HepG2 (cell line): Measurements from ENCODE around the gene CCDC38. TPM values are rescaled to one million over a fixed set of nuclear protein-coding genes. Genes with fewer than 3 reads are reported as not detected.

Experiments used
- ARHGAP35 ChIP-seq: sonication (generic); formaldehyde crosslinking; IDR thresholded peaks from 2 replicates; pipeline ENCODE4 v1.9.0; 2022; ENCODE audit warnings: mild to moderate bottlenecking, inconsistent platforms, moderate library complexity, missing genetic modification reagents, borderline replicate concordance
- ARID3A ChIP-seq: IDR thresholded peaks from 2 replicates; pipeline ENCODE4 v1.6.1; 2012; ENCODE audit warnings: low read depth, low read length, improper control_type of control experiment
- BCL3 ChIP-seq: sonication (generic); formaldehyde crosslinking; IDR thresholded peaks from 2 replicates; pipeline ENCODE4 v1.5.1; 2020; ENCODE audit warnings: mild to moderate bottlenecking, missing genetic modification reagents, moderate library complexity
- CEBPG ChIP-seq: IDR thresholded peaks from 2 replicates; pipeline ENCODE4 v1.6.1; 2016
- GATAD2A ChIP-seq: IDR thresholded peaks from 2 replicates; pipeline ENCODE4 v1.6.1; 2016
- NFIC ChIP-seq: IDR thresholded peaks from 2 replicates; pipeline ENCODE4 v1.6.1; 2012; ENCODE audit warnings: mild to moderate bottlenecking, low read length, inconsistent platforms
- NR3C1 ChIP-seq: sonication (generic); formaldehyde crosslinking; IDR thresholded peaks from 2 replicates; pipeline ENCODE4 v1.4.0; 2020; ENCODE audit warnings: missing genetic modification reagents
- ZNF446 ChIP-seq: sonication (generic); formaldehyde crosslinking; IDR thresholded peaks from 2 replicates; pipeline ENCODE4 v1.5.0; 2020; ENCODE audit warnings: mild to moderate bottlenecking, missing genetic modification reagents
- ZNF569 ChIP-seq: sonication (generic); formaldehyde crosslinking; IDR thresholded peaks from 2 replicates; pipeline ENCODE4 v1.5.0; 2020; ENCODE audit warnings: mild to moderate bottlenecking, missing genetic modification reagents, moderate library complexity, borderline replicate concordance
- ZNF691 ChIP-seq: sonication (generic); formaldehyde crosslinking; IDR thresholded peaks from 2 replicates; pipeline ENCODE4 v1.4.0; 2020; ENCODE audit warnings: missing genetic modification reagents, low read depth, mild to moderate bottlenecking, borderline replicate concordance
- ZNF720 ChIP-seq: sonication (generic); formaldehyde crosslinking; IDR thresholded peaks from 2 replicates; pipeline ENCODE4 v1.4.0; 2020; ENCODE audit warnings: missing genetic modification reagents
- polyA plus RNA-seq, 8 experiments: library from polyadenylated mRNA; depleted of rRNA in 3 of 8; stranded (reverse) in 7 of 8; unstranded in 1 of 8; fragments of >200 nt; fragmentation: Illumina TruSeq in 4 of 8; extraction: Trizol in 4 of 8; gene quantifications; 2 replicates each; pipeline versions ENCODE4 v1.2.1 to v1.2.3, GENCODE V29; 2011 to 2016; ENCODE audit warnings: low read depth in 4 of 8, missing spikeins in 1 of 8, mixed read lengths in 1 of 8; ENCODE audit not compliant: insufficient read depth in 1 of 8
- total RNA-seq, 5 experiments: library from RNA; depleted of rRNA; stranded (reverse); fragments of >200 nt; fragmentation: Illumina TruSeq; extraction: Trizol; gene quantifications; 2 replicates each; pipeline ENCODE4 v1.2.3, GENCODE V29; 2016; ENCODE audit warnings: low read depth in 1 of 5

CCDC38 gene
- total and polyA plus RNA-seq, 2 of the 13 experiments (the other 11 are each of a cell fraction or from before 2014, with no cell fraction given), result 0.24 to 0.32 TPM

GRCh38 chr12:95820096-95820703, 122.2 kb downstream of the CCDC38 start (continued):
- no peak for TF ChIP-seq ZNF691 (CRISPR knock-in tag)
- TF ChIP-seq ARID3A, result peak; percentile 44; the same call in 1 of the 2 replicates
- no peak for TF ChIP-seq ARHGAP35 (CRISPR knock-in tag)
- no peak for TF ChIP-seq ZNF720
- TF ChIP-seq GATAD2A, result 0 out of 2 replicates have a peak, but pooled peaks have one; percentile 20
- 0 out of 2 replicates have a peak, but pooled peaks have one; percentile 26 for TF ChIP-seq CEBPG (CRISPR knock-in tag)
- TF ChIP-seq BCL3, result no peak
- TF ChIP-seq NR3C1, result no peak
- no peak for TF ChIP-seq ZNF569 (CRISPR knock-in tag)
- no peak for TF ChIP-seq ZNF446
- TF ChIP-seq NFIC, result peak; percentile 86

Other genes starting within 250 kb of the CCDC38 start
- gene NTN4, start 151.8 kb downstream of the CCDC38 start, total RNA-seq (2016; rRNA removed; fragmentation: Illumina TruSeq; extraction: Trizol), result 9.5 and 11.5 TPM in 2 replicates
- gene NTN4, start 151.8 kb downstream of the CCDC38 start, polyA plus RNA-seq (2011; rRNA removed), result 7.8 and 9.6 TPM in 2 replicates
- gene SNRPF, start 83.7 kb downstream of the CCDC38 start, total RNA-seq (2016; rRNA removed; fragmentation: Illumina TruSeq; extraction: Trizol), result 77.2 and 94.7 TPM in 2 replicates
- 24.3 and 31.7 TPM in 2 replicates for gene SNRPF, start 83.7 kb downstream of the CCDC38 start, polyA plus RNA-seq (2011; rRNA removed)
- gene AMDHD1, start 717 bp upstream of the CCDC38 start, total RNA-seq (2016; rRNA removed; fragmentation: Illumina TruSeq; extraction: Trizol), result 6.2 and 6.5 TPM in 2 replicates
- 29.6 and 31.5 TPM in 2 replicates for gene AMDHD1, start 717 bp upstream of the CCDC38 start, polyA plus RNA-seq (2011; rRNA removed)
- 0.56 and 0.89 TPM in 2 replicates for gene HAL, start 53.7 kb upstream of the CCDC38 start, total RNA-seq (2016; rRNA removed; fragmentation: Illumina TruSeq; extraction: Trizol)
- gene HAL, start 53.7 kb upstream of the CCDC38 start, polyA plus RNA-seq (2011; rRNA removed), result 37.8 and 63.7 TPM in 2 replicates
- gene LTA4H, start 93.0 kb upstream of the CCDC38 start, total RNA-seq (2016; rRNA removed; fragmentation: Illumina TruSeq; extraction: Trizol), result 90.4 and 114 TPM in 2 replicates
- gene LTA4H, start 93.0 kb upstream of the CCDC38 start, polyA plus RNA-seq (2011; rRNA removed), result 74.4 and 87.5 TPM in 2 replicates